ENCODE results near the gene CDC42.
"Not testable (repeated sequence)": the region's sequence is repeated elsewhere in the genome, so short reads cannot be mapped to it uniquely, and the experiment has no call there.

The CDC42 gene

DNA sequence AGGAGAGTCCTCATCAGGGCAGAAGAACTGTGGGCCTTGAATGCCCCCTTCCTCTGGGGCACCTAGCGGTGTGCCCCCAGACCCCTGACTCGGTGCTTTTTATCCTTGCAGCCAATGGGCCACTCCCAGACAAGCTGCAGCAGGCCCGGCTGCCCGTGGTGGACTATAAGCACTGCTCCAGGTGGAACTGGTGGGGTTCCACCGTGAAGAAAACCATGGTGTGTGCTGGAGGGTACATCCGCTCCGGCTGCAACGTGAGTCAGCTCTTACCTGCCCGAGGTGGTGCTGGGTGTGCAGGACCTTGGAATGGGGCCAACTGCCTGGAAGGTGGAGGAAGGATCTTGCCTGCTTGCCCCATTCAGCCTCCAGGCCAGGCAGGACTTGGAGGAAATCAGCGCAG, 45.2 kb upstream of the CDC42 start:
- not testable (repeated sequence) for H3K27me3 ChIP-seq (ENCODE audit: insufficient read depth, low read length, poor library complexity); H4K5ac ChIP-seq (ENCODE audit: low read length); H3K79me1 ChIP-seq (ENCODE audit: low read length); H3K56ac ChIP-seq (ENCODE audit: low read length); H2AK5ac ChIP-seq (ENCODE audit: low read length); H3K4ac ChIP-seq (ENCODE audit: low read depth, low read length); H3K18ac ChIP-seq (ENCODE audit: low read length); DNase-seq; H3K27ac ChIP-seq (ENCODE audit: low read depth, low read length); H3K23ac ChIP-seq (ENCODE audit: low read length); H3K4me1 ChIP-seq (ENCODE audit: control insufficient read depth, low read depth, low read length); H2BK120ac ChIP-seq (ENCODE audit: low read depth, low read length); H2BK5ac ChIP-seq (ENCODE audit: low read length); H3K9ac ChIP-seq (ENCODE audit: low read length); H4K8ac ChIP-seq (ENCODE audit: low read depth, low read length); H3K4me2 ChIP-seq (ENCODE audit: low read length); H3K79me2 ChIP-seq (ENCODE audit: control insufficient read depth, insufficient read depth, low read length); H3K36me3 ChIP-seq (ENCODE audit: control insufficient read depth, insufficient read depth, low read length); H3K4me3 ChIP-seq (ENCODE audit: low read length); H2BK15ac ChIP-seq (replicated peaks; ENCODE audit: low read depth)
- no CpG with 5 or more reads among the region's 10 CpGs for WGBS (ENCODE audit: extremely low coverage, insufficient coverage, low lambda C conversion rate)

DNA sequence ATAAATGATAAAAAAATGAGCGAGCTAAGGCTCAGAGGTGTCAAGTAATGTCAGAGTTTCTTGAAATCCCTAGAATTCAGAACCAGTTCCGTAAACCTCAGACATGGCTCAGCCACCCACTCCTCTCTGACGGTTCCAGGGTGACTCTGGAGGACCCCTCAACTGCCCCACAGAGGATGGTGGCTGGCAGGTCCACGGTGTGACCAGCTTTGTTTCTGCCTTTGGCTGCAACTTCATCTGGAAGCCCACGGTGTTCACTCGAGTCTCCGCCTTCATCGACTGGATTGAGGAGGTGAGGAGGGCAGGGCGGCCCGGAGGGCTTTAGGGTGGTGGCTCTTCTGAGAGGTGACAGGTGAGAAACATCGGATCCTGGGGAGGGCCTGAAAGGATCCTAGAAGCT, 42.9 kb upstream of the CDC42 start:
- H3K27ac ChIP-seq (ENCODE audit: low read depth, low read length); H3K23ac ChIP-seq (ENCODE audit: low read length); H3K4me1 ChIP-seq (ENCODE audit: control insufficient read depth, low read depth, low read length); H3K27me3 ChIP-seq (ENCODE audit: insufficient read depth, low read length, poor library complexity); H4K8ac ChIP-seq (ENCODE audit: low read depth, low read length); H3K4me3 ChIP-seq (ENCODE audit: low read length); H3K56ac ChIP-seq (ENCODE audit: low read length); H2BK5ac ChIP-seq (ENCODE audit: low read length); H3K4me2 ChIP-seq (ENCODE audit: low read length); H3K79me1 ChIP-seq (ENCODE audit: low read length); H3K4ac ChIP-seq (ENCODE audit: low read depth, low read length); H2AK5ac ChIP-seq (ENCODE audit: low read length); H3K9ac ChIP-seq (ENCODE audit: low read length); H3K79me2 ChIP-seq (ENCODE audit: control insufficient read depth, insufficient read depth, low read length); H3K36me3 ChIP-seq (ENCODE audit: control insufficient read depth, insufficient read depth, low read length); H2BK15ac ChIP-seq (replicated peaks; ENCODE audit: low read depth); H3K18ac ChIP-seq (ENCODE audit: low read length); H2BK120ac ChIP-seq (ENCODE audit: low read depth, low read length); DNase-seq; H4K5ac ChIP-seq (ENCODE audit: low read length): not testable (repeated sequence)
- no CpG with 5 or more reads among the region's 11 CpGs for WGBS (ENCODE audit: extremely low coverage, insufficient coverage, low lambda C conversion rate)

DNA sequence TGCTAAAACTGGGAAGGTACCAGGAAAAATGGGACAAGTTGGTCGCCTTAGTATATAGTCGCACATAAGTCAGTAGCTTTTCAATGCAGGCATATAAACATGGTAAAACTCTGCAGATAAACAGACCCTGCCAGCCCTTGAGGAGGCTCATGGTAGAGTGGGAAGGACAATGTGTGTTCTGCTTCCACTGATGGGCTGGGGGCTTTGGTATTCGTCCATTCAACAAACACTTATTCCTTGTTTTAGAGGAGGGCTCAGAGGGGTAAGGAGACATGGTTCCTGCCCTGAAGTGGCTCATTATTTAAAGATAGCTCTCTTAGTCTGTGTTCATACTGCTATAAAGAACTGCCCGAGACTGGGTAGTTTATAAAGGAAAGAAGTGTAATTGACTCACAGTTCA, 39.8 kb upstream of the CDC42 start:
- not testable (repeated sequence) for H3K23ac ChIP-seq (ENCODE audit: low read length); H3K4me2 ChIP-seq (ENCODE audit: low read length); H3K18ac ChIP-seq (ENCODE audit: low read length); H3K4me3 ChIP-seq (ENCODE audit: low read length); H3K4me1 ChIP-seq (ENCODE audit: control insufficient read depth, low read depth, low read length); H3K27ac ChIP-seq (ENCODE audit: low read depth, low read length); H4K8ac ChIP-seq (ENCODE audit: low read depth, low read length); H4K5ac ChIP-seq (ENCODE audit: low read length); H3K36me3 ChIP-seq (ENCODE audit: control insufficient read depth, insufficient read depth, low read length); H2BK120ac ChIP-seq (ENCODE audit: low read depth, low read length); H2BK5ac ChIP-seq (ENCODE audit: low read length); H3K4ac ChIP-seq (ENCODE audit: low read depth, low read length); H3K56ac ChIP-seq (ENCODE audit: low read length); H3K79me1 ChIP-seq (ENCODE audit: low read length); H3K27me3 ChIP-seq (ENCODE audit: insufficient read depth, low read length, poor library complexity); H3K9ac ChIP-seq (ENCODE audit: low read length); DNase-seq; H2BK15ac ChIP-seq (replicated peaks; ENCODE audit: low read depth); H3K79me2 ChIP-seq (ENCODE audit: control insufficient read depth, insufficient read depth, low read length); H2AK5ac ChIP-seq (ENCODE audit: low read length)
- no CpG with 5 or more reads among the region's 4 CpGs for WGBS (ENCODE audit: extremely low coverage, insufficient coverage, low lambda C conversion rate)

DNA sequence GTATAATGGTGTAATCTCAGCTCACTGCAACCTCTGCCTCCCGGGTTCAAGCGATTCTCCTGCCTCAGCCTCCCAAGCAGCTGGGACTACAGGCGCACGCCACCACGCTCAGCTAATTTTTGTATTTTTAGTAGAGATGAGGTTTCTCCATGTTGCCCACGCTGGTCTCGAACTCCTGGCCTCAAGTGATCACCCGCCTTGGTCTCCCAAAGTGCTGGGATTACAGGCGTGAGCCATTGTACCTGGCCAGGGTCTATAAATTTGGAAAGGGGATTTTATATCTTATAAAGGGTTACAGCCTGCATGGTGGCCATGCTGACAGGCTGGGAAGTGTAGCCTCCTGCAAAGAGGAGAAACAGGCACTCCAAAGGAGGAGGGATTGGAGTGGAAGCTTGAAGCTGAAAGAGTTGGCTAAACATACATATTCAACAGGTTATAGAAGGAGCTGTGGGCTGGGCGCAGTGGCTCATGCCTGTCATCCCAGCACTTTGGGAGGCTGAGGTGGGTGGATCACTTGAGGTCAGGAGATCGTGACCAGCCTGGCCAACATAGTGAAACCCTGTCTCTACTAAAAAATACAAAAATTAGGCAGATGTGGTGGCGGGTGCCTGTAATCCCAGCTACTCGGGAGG, 37.8 kb upstream of the CDC42 start:
- not testable (repeated sequence) for H2BK15ac ChIP-seq (replicated peaks; ENCODE audit: low read depth); H3K4me1 ChIP-seq (ENCODE audit: control insufficient read depth, low read depth, low read length); H3K23ac ChIP-seq (ENCODE audit: low read length); H3K4me3 ChIP-seq (ENCODE audit: low read length); H3K56ac ChIP-seq (ENCODE audit: low read length); DNase-seq; H2BK120ac ChIP-seq (ENCODE audit: low read depth, low read length); H2AK5ac ChIP-seq (ENCODE audit: low read length); H3K27me3 ChIP-seq (ENCODE audit: insufficient read depth, low read length, poor library complexity); H3K18ac ChIP-seq (ENCODE audit: low read length); H3K9ac ChIP-seq (ENCODE audit: low read length); H2BK5ac ChIP-seq (ENCODE audit: low read length); H4K8ac ChIP-seq (ENCODE audit: low read depth, low read length); H3K79me2 ChIP-seq (ENCODE audit: control insufficient read depth, insufficient read depth, low read length); H3K36me3 ChIP-seq (ENCODE audit: control insufficient read depth, insufficient read depth, low read length); H3K79me1 ChIP-seq (ENCODE audit: low read length); H3K4me2 ChIP-seq (ENCODE audit: low read length); H3K4ac ChIP-seq (ENCODE audit: low read depth, low read length); H4K5ac ChIP-seq (ENCODE audit: low read length); H3K27ac ChIP-seq (ENCODE audit: low read depth, low read length)
- WGBS (ENCODE audit: extremely low coverage, insufficient coverage, low lambda C conversion rate), result no CpG with 5 or more reads among the region's 13 CpGs

DNA sequence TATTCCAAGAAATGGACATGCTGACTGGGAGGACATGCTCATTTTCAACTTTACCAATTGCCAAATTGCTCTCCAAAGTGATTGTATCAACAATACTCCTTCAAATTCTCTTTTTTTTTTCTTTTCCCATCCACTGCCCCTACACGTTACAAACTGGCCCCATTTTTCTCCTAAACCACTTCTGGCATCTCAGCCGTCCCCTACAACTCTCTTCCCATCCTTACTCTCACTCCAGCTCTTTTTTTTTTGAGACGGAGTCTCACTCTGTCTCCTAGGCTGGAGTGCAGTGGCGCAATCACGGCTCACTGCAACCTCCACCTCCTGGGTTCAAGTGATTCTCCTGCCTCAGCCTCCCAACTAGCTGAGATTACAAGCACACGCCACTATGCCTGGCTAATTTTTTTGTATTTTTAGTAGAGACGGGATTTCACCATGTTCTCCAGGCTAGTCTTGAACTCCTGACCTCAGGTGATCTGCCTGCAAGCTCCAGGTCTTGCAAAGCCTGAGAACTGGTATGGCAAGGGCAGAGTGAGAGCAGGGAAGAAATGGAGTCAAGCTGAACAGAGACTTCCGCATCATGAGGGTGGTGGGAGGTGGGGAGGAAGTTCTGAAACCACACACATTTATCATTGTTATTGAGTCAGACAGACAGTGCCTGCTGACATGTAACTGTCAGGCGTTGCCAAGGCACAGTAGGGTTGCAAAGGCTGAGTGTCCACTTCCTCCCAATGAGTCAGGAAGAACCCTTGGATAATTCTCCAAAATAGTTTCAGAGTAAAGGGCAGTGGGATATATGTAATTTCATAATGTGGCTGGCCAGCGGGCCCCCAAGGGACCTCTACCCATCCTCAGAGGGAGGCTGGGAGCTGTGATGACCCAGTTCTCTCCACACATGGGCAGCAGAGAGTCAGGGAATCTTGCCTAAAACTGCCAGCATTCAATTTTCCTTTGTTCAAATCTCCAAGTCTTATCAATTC, 33.6 kb upstream of the CDC42 start:
- 100% methylated on average over 2 of the region's 10 CpGs for WGBS (ENCODE audit: extremely low coverage, insufficient coverage, low lambda C conversion rate)
- H3K27ac ChIP-seq (ENCODE audit: low read depth, low read length), result no peak overlapping the region
- H3K79me1 ChIP-seq (ENCODE audit: low read length), result no peaks in the 10 kb centered on the region
- H3K79me2 ChIP-seq (ENCODE audit: control insufficient read depth, insufficient read depth, low read length), result no peaks in the 10 kb centered on the region
- no peak overlapping the region for H4K5ac ChIP-seq (ENCODE audit: low read length)
- no peak overlapping the region for H3K9ac ChIP-seq (ENCODE audit: low read length)
- no peak overlapping the region for H2BK120ac ChIP-seq (ENCODE audit: low read depth, low read length)
- H3K27me3 ChIP-seq (ENCODE audit: insufficient read depth, low read length, poor library complexity), result no peaks in the 10 kb centered on the region
- no peaks in the 10 kb centered on the region for H3K4me1 ChIP-seq (ENCODE audit: control insufficient read depth, low read depth, low read length)
- no peak overlapping the region for H3K18ac ChIP-seq (ENCODE audit: low read length)
- no peak overlapping the region for H3K4ac ChIP-seq (ENCODE audit: low read depth, low read length)
- H3K4me2 ChIP-seq (ENCODE audit: low read length), result no peak overlapping the region
- no peak overlapping the region for H3K23ac ChIP-seq (ENCODE audit: low read length)
- no peak overlapping the region for H4K8ac ChIP-seq (ENCODE audit: low read depth, low read length)
- H3K4me3 ChIP-seq (ENCODE audit: low read length), result no peak overlapping the region
- no peak overlapping the region for H2BK15ac ChIP-seq (replicated peaks; ENCODE audit: low read depth)
- no peak for DNase-seq
- no peak overlapping the region for H2BK5ac ChIP-seq (ENCODE audit: low read length)
- no peaks in the 10 kb centered on the region for H3K36me3 ChIP-seq (ENCODE audit: control insufficient read depth, insufficient read depth, low read length)
- H2AK5ac ChIP-seq (ENCODE audit: low read length), result no peak overlapping the region
- no peak overlapping the region for H3K56ac ChIP-seq (ENCODE audit: low read length)
